Amygdala (tissue), 56 donors: Measurements from ENCODE around the gene ACACB.

ENCODE experiments used
- DNase-seq, 56 donors: peaks; one replicate each; lab custom pipeline; 2025; lab: John Stamatoyannopoulos, UW

Gene ACACB

DNA sequence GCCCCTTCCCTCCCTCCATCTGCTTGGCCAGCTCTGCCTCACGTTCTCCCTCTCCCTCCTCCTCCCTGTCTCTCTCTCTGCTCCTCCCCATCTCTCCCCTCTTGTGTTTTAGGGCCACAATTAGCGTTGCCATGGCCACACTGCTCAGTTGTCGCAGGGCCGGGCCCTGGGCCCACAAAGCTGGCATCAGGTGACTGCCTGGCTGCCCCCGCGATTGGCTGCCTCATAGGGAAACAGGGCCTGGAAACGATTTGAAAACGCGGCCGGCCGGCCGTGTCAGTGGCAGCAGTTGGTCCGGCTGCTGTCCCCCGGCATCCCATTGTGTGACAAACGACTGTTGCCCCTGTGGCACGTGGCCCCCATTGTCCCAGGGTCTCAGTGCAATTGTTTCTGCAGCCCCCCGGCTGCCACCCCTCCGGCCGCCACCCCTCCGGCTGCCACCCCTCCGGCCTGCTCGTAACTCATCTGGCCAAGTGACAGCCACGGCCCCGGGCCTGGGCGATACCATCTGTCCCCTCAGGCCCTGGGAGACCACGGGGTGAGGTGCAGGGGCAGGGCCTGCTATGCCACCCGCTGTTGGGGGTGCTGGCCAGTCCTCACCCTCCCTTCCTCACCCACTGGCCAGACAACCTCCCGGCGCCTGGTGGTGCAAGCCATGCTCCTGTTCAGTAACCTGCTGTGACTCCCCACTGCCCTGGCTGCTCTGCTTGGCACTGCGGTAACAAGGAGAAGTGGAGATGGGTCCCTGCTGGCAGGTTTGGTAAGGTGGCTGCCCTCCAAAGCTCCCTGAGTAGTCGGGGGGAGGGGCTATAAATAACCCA, 175.3 kb downstream of the ACACB start:
- peak; percentile 8 to 93 (median 72) for DNase-seq

DNA sequence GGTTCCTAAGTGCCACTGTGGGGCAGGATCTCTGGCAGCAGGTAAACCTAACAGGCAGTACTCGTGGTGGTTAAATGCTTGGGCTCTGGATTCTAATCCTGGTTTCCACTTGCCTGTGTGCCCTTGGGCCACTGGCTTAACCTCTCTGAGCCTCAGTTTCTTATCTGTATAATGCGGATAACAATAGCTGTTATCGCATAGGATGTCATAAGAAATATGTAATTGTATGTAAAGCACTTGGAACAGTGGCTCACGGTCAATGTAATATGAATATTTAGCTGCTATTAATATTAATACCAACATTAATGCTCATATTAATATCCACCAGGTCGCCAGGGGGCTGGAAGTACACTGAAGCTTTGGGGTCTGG, 175.9 kb downstream of the ACACB start:
- no peak for DNase-seq

DNA sequence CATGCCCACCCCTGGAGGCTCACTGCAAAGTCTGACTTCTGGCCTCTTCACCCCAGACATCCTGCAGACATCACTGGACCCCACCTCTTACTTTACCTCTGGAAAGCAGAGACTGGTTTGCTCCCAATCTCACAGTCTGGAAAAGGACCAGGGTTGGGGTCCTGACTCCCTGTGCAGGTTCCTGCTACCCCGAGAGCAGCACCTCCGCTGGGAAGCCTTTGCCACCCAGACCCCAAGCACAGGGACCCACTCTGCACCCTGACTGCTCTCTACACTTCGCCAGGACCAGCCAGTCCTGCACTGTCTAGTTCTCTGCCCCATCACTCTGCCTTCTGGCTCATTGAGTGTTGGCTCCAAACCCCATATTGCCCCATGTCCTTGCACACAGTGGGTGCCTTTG, 176.7 kb downstream of the ACACB start:
- DNase-seq = no peak

DNA sequence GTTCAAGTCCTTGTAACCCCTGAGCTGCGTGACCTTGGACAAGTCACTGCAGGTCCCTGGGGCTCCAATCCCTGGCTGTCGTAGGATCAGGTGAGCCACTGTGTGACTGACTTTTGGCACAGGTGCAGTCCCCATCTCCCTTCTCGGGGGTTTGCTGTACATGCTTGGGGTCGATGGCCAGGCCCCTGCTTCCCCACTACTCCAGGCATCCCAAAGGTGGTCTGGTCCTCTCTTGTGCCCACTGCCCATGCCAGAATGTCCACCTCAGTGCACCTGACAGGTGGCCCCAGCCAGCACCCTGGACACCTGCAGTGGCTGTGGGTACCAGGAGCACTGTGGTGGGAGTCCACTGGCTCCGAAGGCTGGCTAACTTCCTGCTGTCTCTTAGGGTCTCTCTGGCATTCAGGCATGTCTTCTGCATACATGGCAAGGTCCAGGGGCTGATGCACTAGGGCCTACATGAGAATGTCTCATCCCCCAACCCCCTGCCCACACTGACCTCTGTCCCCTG, 178.0 kb downstream of the ACACB start:
- DNase-seq = no peak

DNA sequence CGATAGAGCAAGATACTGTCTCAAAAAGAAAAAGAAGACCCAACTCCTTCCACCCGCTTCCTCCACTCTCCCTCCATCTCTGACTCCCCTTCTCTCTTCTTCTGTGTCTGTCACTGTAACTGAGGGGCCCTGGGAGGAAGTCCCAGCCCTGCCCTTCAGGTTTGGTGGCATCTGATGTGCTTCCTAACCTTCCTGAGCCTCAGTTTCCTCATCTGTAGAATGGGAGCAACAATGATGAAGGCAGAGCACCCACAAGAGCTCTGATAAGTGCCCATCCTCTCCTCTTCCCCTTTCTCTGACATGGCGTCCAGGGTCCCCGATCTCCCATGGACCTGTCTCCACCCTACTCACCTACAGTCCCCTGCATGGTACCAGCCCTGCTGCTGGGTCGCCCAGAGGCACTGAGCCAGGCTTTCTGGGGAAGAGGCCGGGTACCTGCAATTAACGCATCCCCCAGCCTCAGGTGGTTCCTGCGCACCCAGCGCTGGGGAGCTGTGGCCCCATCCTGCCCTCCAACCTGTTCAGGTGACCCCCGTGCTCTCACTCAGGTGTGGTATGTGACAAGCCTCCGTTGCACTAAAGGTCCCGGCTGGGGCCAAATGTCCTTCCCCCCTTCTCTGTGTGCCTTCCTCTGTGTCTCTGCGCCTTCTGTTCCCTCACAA, 179.5 kb downstream of the ACACB start:
- DNase-seq = no peak

DNA sequence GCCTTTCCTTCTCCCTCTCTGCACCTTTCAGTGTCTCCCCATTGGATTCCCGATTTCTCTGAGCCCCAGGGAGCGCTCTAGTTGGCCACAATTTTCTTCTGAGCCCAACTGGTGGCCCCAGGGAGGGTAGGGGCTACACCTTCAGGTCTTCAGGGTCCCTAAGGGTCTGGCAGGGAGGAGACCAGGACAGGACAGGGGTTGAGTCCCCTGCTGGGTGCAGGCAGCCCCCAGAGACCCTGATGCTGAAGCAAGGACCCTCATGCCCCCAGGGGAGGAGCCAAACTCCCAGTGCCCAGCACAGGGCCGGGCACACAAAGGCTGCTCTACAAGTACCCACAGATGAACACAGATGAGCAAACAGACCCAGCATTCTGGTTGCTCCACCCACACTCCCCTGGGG, 180.0 kb downstream of the ACACB start:
- DNase-seq = no peak

DNA sequence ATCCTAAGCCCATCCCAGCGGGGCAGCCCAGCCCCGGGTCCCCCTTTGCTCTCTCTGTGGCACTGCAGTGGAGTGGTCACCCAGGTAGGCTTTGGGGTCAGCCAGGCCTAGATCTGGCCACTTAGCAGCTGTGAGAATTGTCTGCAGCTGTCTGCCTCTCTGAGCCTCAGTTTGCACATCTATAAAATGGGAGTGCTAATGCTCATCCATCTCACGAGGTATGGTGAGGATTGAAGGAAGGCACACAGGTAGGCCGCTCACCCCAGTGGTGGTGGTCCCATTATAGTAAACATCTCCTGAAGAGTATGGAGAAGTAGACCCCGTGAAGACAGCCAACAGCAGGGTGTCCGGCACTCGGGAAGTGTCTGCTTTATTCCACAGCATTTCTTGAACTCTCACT, 183.5 kb downstream of the ACACB start:
- no peak for DNase-seq

DNA sequence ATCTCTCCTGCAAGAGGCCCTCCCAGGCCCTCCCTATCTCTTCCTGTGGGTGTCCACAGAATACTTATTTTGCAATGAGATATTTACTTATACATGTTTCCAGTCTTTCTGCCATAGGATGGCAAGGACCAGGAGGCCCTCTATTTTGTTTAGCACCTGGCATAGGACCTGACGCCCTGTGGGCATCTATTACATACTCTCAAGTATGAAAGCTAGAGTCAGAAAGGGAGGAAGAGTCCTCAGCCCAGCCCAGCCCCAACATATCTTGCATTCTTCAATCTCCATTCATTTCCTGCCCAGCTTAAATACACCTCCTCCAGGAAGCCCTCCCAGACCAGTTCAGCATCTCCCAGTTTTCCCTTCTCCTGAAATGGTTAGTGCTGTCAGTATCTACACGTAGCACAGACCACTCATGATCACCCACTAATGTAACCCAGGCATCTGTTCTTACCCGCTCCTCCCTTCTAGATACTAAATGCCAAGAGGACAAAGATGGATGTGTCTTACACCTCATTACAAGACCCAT, 185.3 kb downstream of the ACACB start:
- DNase-seq = no peak

DNA sequence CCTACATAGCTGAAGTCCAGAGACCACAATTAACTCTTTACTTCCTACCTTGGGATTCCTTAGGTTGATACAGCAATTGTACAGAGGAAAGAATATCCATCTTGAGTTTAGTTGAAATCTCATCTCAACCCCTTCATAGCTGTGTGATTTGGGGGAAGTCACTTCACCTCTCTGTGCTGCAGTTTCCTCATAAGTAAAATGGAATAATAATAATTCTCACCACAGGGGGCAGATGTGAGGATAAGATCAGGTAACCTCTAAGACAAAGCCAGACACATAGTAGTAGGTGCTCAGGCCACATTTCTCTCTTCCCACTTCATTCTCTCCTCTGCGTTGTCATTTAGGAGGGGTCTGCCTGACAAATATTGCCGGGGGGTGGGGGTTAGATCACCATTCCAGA, 186.0 kb downstream of the ACACB start:
- no peak for DNase-seq

DNA sequence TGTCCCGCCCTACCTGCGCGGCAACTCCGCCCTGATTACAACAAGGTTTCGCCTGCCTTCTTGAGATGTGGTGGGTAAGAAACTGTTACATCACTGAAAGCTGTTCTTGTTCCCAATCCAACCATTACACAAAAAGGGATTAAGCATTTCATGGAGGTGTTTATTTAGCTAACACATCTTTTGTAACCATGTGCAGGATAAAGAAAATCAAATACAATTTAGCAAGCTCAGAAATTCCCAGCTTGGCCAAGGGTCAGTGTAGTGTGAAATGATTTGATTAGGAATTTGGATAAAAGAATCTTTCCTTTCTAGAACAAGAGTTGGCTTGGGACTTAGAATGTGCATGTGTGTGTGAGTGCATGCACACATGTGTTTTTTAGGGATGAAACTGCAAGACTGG, 186.4 kb downstream of the ACACB start:
- no peak for DNase-seq

DNA sequence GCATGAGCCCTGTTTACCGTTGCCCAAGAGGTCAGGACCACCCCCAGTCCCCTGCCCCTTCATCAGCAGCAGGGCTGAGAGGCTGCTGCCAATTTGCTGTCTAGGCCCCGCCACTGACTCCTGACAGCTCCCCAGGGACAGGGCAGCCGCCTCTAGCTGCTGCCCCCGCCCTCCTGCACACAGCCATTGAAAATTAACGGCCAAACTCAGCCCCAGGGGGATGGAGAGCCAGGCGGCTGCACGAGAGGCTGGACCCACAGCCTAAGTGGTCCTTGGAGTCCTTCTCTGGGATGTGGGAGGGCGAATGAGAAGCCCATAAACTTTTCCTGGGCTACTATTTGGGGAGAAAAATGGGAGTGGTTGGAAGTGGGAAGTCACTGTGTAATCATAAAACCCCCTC, 188.1 kb downstream of the ACACB start:
- DNase-seq = no peak

DNA sequence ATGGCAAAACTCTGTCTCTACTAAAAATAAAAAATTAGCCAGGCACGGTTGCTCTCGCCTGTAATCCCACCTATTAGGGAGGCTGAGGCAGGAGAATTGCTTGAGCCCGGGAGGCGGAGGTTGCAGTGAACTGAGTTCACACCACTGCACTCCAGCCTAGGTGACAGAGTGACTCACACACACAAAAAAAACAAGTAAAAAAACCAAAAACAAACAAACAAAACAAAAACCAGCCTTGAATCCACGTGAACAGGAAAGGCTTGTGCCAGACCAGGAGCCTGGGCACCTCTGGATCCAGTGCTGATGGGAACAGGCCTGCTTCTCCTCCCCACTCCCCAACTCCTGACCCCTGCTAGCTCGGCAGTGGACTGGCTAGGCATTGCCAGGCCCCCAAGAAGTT, 189.2 kb downstream of the ACACB start:
- DNase-seq = no peak

DNA sequence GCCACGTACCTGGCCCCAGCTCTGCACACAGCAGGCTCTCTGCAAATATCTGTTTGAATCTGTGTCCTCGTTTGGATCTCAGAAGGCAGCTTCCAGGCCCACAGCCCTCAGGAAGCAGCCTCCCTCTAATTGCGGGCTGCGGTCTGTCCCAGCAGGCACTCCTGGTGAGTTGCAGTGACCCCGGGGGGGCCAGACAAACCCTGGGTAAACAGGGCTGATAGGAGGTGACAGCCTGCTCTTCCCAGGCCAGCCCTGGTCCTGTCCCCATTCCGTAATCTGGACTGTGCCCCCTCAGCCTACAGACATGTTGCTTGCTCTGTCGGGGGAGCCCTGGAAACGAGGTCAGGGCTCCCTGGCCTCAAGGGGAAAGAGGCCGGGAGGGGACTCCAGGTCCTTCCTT, 190.7 kb downstream of the ACACB start:
- DNase-seq = no peak

DNA sequence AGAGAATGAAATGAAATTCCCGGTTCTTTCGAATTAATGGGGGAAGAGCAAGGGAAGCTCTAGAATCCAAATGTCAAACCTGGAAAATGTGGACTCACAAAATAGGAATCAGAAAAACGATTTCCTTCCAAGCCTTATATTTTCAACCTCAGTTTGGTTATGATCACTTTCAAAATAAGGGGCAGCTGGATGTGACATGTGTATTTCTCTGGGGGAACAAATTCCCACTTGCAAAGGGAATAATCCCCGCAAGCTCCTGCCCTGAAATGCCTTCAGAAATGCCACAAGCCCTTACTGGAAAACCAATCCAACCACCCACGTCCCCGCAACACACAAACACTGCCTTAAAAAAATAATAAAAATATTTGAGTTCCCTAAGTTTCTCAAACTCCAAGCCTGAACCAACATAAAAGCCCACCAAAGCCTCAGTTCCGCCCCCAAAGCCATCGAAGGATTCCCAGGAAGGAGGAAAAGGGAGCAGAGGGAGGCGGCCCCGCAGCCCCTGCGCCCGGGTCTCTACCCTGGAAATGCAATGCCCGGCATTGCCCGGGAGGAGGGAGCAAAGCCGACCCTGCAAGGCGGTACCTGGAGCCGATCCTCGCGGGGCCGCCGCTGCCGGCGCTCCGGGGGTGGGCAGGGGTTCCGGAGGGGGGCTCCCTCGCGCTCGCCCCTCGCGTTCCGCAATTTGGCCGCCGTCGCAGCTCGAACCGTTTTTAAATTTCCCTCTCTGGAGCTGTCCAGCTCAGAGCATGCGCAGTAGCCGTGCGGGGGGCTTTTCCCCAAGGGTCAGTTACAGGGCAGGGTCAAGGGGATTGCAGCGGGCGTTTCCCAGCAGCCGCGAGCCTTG, 192.4 kb downstream of the ACACB start, which contains the start of gene FOXN4:
FOXN4 (minus strand) TSS at position 751 of the 847 bp plus-strand sequence. CDS start 963 bp downstream, outside the sequence.
- no peak for DNase-seq

DNA sequence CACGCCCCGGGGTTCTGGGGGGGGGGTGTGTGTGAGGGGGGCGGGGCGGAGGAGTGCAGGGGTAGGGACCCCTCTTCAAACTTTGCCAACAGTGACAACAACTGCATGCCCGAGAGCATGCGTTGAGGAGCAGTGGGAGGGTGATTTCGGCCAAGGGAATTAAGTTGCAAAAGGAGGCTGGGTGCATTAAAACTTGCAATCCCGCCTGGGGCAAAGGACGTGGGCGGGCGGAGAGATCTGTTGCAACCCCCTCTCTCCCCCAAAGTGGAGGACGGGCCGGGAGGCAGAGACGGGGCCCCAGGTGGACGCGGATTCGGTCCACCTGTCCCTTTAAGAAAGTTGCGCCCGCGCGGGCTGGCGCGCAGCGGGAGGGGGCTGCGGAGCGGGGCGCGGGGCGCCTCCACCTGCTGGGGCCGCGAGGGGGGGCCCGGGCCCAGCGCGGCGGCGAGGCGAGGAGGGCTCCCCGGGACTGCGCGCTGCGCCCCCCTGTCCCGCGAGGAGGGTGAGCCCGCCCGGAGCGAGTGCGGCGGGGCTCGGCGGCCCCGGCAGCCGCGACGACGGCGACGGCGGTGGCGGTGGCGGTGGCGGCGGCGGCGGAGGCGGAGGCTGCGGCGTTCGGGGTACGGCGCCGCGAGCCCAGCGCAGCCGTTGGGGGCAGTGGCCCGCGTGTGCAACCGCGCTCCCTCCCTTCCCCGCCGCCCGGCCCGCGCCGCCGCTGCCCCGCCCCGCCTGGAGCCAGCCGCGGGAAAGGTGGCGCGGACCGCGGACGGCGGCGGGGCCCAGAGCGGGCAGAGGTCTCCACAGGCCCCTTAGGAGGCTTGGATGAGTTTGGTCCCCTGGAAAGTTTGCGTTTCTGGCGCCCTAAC, 193.2 kb downstream of the ACACB start:
- no peak for DNase-seq

DNA sequence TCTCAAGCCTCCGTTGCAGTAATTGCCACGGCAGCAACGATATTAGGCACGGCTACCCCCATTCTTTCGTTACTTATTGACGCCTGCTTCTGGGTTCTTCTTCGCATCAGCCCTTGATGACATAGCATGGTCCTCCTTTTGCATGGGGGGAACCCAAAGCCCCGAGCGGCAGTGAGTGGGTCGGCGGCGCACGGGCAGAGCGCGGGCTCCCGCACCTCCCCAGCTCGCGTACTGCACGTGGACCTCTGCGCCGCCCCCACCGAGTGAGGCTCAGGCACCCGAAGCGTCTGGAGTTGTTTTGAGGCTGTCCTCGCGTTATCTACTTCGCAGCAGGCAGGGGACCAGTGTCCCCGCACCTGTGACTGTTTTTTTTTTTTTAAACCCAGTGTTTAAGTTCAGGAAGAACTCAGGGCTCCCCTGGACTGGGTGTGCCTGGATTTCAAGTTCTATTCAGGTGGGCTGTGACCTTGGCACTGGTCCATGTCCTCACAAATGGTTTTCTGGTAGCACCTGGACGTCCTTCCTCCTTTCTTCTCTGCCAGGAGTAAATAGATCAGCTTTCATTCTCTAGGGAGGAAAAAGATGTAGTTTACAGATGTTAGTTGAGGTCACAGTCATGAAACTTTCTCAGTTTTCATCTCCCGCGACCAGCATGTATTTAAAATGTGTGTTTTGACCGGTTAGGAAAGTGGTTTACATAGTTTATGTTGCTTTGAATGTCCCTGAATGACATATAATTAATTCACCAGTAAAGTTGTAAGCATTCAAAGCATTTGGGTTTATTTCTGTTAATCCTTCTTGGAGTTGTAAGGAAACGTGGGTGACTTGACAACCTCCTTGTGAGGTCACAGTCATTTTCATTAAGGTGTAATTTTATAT, 194.1 kb downstream of the ACACB start:
- DNase-seq = no peak
